Activated T-helper 2 cell treated with anti-CD3 and anti-CD28 coated beads, Interferon-gamma antibody, Interleukin-2, Interleukin-4, amounts not matched to agents 10 μg/mL and 5 μg/mL and 100 μg/mL, durations not matched to agents 14 hours and 24 hours and 36 hours (primary cell): ENCODE results near the gene RNF157. TPM values are rescaled to one million over a fixed set of nuclear protein-coding genes. Genes with fewer than 3 reads are reported as not detected.

ENCODE experiments used
- DNase-seq: peaks from one replicate; pipeline ENCODE4 v3.0.0; 2021; ENCODE audit warnings: low spot score
- H3K27ac Mint-ChIP-seq: one replicate; pipeline ENCODE4 v1.8.0; 2021; ENCODE audit warnings: mixed read lengths
- H3K27me3 Mint-ChIP-seq: one replicate; pipeline ENCODE4 v1.8.0; 2021; ENCODE audit warnings: low read depth, mixed read lengths
- H3K36me3 Mint-ChIP-seq: one replicate; pipeline ENCODE4 v1.8.0; 2021; ENCODE audit warnings: low read depth, mixed read lengths
- H3K4me1 Mint-ChIP-seq: one replicate; pipeline ENCODE4 v1.8.0; 2021; ENCODE audit warnings: low read depth, mixed read lengths
- H3K4me3 Mint-ChIP-seq: one replicate; pipeline ENCODE4 v1.8.0; 2021; ENCODE audit warnings: low read depth, mild to moderate bottlenecking, moderate library complexity, mixed read lengths
- H3K9me3 Mint-ChIP-seq: one replicate; pipeline ENCODE4 v1.8.0; 2021; ENCODE audit warnings: mixed read lengths
- intact Hi-C: fragments of 100-400 bp; cut with micrococcal nuclease; formaldehyde crosslinking; loops from one replicate; pipeline ENCODE4 v1.15.1; 2023
- total RNA-seq: library from RNA; stranded (reverse); gene quantifications from 2 replicates; pipeline ENCODE4 v1.2.3, GENCODE V29; 2022

The RNF157 gene
- total RNA-seq, 1 donor from 2014 or later: 34.3 TPM

DNA sequence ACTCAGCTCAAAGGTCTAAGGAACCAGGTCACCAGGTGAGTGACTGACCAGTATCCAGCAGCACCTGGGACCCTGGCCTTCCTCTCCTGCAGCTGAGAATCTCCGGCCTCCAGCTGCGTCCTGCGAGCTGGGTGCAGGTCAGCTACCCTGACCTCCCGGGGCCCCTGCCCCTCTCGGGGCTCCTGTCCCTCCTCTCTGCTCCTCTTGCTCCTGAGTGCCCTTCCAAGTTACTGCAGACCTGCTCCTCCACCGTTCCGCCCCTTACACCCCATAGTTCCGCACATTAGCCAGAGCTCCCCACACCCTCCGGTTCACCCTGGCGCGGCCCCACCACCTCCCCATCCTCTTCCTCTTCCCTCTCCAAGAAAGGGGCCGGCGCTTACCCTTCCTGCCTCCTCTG is 109.8 kb downstream of the RNF157 start:
- no peaks in the 10 kb centered on the region for H3K27me3 Mint-ChIP-seq
- no peak overlapping the region for H3K4me3 Mint-ChIP-seq
- no peaks in the 10 kb centered on the region for H3K9me3 Mint-ChIP-seq
- DNase-seq: no peak
- H3K36me3 Mint-ChIP-seq: no peaks in the 10 kb centered on the region
- intact Hi-C loops: no loop called here
- peaks cover 15% of the 10 kb centered on the region for H3K4me1 Mint-ChIP-seq
- H3K27ac Mint-ChIP-seq: no peak overlapping the region

DNA sequence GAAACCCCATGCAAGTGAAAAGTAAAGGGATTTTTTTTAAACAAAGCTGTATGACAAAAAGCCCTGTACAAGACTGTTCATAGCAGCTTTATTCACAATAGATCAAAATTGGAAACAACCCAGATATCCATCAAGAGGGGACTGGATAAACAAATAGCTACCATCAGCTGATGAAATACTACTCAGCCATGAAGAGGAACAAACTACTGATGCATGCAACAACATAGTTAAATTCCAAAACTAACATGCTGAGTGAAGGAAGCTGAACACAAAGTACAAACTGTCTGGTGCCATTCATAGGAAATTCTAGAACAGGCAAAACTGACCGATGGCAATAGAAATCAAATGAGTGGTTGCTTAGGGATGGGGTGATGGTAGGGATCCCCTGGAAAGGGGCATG is 114.4 kb downstream of the RNF157 start:
- no peaks in the 10 kb centered on the region for H3K27me3 Mint-ChIP-seq
- peaks cover 13% of the 10 kb centered on the region for H3K4me1 Mint-ChIP-seq
- DNase-seq: no peak
- intact Hi-C loops: no loop called here
- H3K9me3 Mint-ChIP-seq: no peaks in the 10 kb centered on the region
- no peak overlapping the region for H3K27ac Mint-ChIP-seq
- no peak overlapping the region for H3K4me3 Mint-ChIP-seq
- no peaks in the 10 kb centered on the region for H3K36me3 Mint-ChIP-seq

DNA sequence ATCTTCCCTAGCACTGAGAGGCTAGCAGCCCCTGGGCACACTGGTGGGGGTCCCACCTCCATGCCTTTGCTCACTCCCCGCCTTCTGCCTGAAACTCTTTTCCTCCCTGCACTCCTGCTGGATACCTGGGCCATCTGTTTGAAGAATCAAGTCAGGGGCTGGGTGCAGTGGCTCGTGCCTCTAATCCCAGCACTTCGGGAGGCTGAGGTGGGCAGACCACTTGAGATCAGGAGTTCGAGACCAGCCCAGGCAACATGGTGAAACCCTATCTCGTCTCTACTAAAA is 115.0 kb downstream of the RNF157 start:
- intact Hi-C loops: no loop called here
- Mint-ChIP-seq H3K36me3 (no peaks in the 10 kb centered on the region), H3K4me1 (peaks cover 15% of the 10 kb centered on the region), H3K4me3 (no peak overlapping the region), H3K27ac (no peak overlapping the region), H3K27me3 (no peaks in the 10 kb centered on the region), H3K9me3 (no peaks in the 10 kb centered on the region)
- no peak for DNase-seq

DNA sequence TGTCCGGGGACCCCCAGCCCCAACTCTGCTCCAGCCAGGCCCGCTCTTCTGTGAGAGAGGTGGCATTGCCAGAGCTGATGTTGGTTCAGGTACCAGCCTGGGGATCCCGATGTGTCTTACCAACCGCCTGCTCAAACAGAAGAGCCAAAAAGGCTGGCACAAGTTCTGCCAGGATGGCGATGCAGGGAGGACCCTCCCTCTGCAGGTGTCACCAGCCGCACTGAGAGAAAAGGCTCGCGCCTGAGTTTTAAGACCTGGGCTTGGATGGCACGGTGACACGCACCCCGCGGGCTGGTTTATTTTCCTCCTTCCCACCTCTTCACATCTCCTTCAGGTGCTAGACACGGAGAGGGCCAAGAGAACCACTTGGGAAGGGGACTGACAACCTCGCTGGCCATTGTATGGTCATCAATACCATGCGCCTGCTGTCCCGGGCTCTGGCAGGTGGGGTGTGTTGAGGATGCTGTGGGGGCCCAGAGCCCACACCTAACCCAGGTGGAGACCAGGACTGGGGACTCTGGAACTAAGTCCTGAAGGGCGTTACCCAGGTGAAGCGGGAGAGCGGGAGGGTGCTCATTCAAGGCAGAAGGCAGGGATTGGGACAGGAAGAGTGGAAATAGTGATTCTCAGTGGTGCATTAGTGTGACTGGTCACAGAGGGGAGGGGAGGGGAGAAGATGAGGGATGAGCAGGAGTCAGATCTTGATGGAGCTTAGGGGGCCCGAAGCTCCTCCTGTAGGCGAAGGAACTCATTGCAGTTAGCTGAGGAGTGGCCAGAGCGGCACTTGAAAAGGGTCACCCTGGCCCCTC is 115.5 kb downstream of the RNF157 start:
- intact Hi-C loops: loop anchor here (5.0 kb wide), 1 partner anchor 173 kb away; no protein-coding TSS in a partner anchor
- Mint-ChIP-seq H3K27ac (no peak overlapping the region), H3K4me1 (peaks cover 15% of the 10 kb centered on the region), H3K4me3 (no peak overlapping the region), H3K9me3 (no peaks in the 10 kb centered on the region), H3K36me3 (no peaks in the 10 kb centered on the region), H3K27me3 (no peaks in the 10 kb centered on the region)
- no peak for DNase-seq

DNA sequence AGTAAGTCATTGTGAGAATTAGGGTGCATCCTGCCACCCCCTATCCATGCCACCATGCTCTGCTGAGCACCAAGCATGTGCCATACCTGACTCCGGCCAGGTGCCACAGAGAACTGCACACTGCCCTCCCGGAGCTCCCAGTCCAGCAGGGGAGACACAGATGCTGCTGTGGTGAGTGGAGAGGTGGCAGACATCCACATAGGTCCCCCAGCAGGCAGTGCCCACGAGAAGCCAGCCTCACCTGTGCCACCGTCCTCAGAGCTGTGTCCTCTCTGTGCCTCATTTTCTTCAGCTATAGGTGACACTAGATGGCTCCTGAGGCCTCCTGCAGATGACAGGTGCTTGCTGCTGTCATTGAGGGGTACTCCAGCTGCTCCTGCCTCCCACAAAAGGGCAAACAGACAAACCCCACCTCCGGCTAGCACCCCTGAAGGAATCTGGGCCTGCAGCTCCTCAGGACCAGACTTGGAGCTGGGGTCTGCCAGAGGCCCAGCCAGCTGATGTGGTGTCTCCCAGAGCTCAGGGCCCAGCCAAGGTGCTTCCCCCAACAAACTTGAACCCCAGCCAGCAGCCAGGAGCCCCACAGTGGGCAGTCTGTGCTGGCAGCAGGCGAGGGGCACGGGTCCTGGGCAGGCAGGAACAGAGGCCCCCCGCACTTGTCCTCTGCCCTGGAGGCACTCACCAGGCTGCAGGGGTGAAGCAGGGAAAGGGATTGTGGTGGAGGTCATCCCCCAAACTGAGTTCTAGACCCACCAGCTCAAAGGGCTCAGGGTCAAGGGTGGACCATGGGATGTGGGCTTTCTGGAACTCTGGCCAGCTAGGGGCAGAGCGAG is 116.3 kb downstream of the RNF157 start:
- Mint-ChIP-seq H3K9me3 (no peaks in the 10 kb centered on the region), H3K27ac (no peak overlapping the region), H3K27me3 (no peaks in the 10 kb centered on the region), H3K36me3 (no peaks in the 10 kb centered on the region), H3K4me3 (no peak overlapping the region), H3K4me1 (peaks cover 15% of the 10 kb centered on the region)
- DNase-seq: no peak
- intact Hi-C loops: loop anchor here (5.0 kb wide), 1 partner anchor 173 kb away; no protein-coding TSS in a partner anchor

DNA sequence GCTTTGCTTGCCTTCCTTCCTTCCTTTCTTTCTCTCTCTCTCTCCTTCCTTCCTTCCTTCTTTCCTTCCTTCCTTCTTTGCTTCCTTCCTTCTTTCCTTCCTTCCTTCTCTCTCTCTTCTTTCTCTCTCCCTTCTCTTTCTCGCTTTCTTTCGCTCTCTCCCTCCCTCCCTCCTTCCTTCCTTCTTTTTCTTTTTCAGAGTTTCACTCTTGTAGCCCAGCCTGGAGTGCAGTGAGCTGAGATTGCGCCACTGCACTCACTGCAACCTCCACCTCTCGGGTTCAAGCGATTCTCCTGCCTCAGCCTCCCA is 117.1 kb downstream of the RNF157 start:
- H3K4me1 Mint-ChIP-seq: peaks cover 15% of the 10 kb centered on the region
- no peak for DNase-seq
- H3K4me3 Mint-ChIP-seq: no peak overlapping the region
- peak overlapping the region; percentile 44 for H3K27ac Mint-ChIP-seq
- H3K9me3 Mint-ChIP-seq: no peaks in the 10 kb centered on the region
- H3K27me3 Mint-ChIP-seq: no peaks in the 10 kb centered on the region
- H3K36me3 Mint-ChIP-seq: no peaks in the 10 kb centered on the region
- intact Hi-C loops: loop anchor here (5.0 kb wide), 1 partner anchor 174 kb away; no protein-coding TSS in a partner anchor

DNA sequence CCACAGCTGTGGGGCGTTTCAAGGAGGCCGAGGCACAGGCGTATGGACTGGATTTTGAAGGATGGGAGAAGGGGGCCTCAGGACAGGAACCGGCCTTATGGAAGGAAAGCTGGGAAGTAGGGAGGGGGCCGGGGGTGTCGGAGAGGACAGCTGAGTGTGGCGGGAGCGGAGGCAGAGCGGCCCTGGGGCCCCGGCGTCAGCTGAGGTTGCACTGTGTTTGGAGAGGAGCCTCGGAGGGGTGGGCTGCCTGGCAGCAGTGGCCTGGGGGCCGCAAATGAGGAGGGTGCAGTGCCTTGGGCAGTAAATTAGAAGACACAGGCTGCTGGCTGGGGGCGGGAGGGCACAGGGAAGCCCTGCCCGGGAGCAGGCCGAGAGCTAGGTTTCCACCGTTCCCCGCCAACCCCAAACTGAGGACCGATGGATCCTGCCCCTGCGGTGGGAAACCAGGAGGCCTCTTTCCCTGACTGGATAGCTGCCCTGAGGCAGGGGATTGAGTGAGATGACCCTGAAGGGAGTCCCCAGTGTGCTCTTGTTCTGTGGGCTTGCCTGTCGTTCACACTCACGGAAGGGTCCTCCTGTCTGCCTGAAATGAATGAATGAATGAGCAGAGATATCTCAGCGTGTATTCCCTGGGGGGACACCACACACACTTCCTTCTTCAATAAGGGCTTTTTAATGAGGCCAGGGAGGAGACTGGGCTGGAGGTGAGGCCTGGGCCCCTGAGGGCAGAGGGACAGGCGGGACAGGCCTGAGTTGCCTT is 117.7 kb downstream of the RNF157 start:
- DNase-seq: no peak
- peaks cover 15% of the 10 kb centered on the region for H3K4me1 Mint-ChIP-seq
- H3K4me3 Mint-ChIP-seq: no peak overlapping the region
- no peaks in the 10 kb centered on the region for H3K36me3 Mint-ChIP-seq
- peak overlapping the region; percentile 58 for H3K27ac Mint-ChIP-seq
- no peaks in the 10 kb centered on the region for H3K9me3 Mint-ChIP-seq
- intact Hi-C loops: loop anchor here (5.0 kb wide), 1 partner anchor 175 kb away; no protein-coding TSS in a partner anchor
- H3K27me3 Mint-ChIP-seq: no peaks in the 10 kb centered on the region

DNA sequence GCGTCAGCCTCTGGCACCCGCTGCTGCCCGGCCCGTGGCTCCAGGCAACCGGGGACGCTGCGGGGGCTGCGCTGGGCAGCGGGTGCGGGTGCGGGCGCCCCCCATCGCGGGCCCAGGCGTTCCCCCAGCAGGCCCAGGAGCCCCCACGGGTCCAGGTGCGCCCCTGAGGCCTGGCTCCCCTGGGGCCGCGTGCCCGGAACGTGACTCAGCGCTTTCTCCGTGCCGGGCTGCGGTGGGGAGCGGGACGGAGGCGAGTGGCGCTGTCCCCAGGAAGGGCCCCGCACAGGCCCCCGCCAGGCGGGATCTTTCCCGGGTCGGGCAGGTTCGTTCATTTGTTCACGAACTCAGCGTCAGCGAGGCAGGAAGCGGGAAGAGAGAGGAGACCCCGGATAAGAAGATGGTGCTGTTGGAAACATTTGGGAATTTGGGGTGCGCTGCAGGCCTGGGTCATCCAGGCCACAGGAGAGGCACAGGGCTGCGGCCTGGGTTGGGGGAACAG is 118.3 kb downstream of the RNF157 start:
- DNase-seq: no peak
- Mint-ChIP-seq H3K27ac (peak overlapping the region; percentile 58), H3K4me1 (peaks cover 12% of the 10 kb centered on the region), H3K4me3 (no peak overlapping the region), H3K36me3 (no peaks in the 10 kb centered on the region), H3K27me3 (no peaks in the 10 kb centered on the region), H3K9me3 (no peaks in the 10 kb centered on the region)
- intact Hi-C loops: loop anchor here (1.0 to 5.0 kb wide), 3 partner anchors 61 to 175 kb away; no protein-coding TSS in a partner anchor

DNA sequence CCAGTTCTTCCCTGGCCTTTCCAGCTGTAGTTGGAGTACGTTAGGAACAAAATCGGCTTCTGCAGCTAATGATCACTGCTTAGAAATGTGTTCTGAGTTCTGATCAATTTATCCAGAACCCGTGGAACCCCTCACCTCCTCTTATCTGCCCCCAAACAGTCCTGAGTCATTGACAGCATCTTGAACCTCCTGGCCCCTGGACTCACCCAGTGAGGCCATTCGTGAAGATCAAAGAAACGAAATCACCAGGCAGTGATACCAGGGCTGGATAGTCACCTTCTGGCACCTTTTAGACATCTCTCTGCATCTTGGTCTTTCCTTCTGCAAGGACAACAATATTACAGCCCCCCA is 119.7 kb downstream of the RNF157 start:
- Mint-ChIP-seq H3K9me3 (no peaks in the 10 kb centered on the region), H3K4me1 (peaks cover 6% of the 10 kb centered on the region), H3K4me3 (no peak overlapping the region), H3K36me3 (no peaks in the 10 kb centered on the region), H3K27me3 (no peaks in the 10 kb centered on the region), H3K27ac (no peak overlapping the region)
- no peak for DNase-seq
- intact Hi-C loops: loop anchor here (1.0 to 5.0 kb wide), 3 partner anchors 62 to 177 kb away; no protein-coding TSS in a partner anchor

DNA sequence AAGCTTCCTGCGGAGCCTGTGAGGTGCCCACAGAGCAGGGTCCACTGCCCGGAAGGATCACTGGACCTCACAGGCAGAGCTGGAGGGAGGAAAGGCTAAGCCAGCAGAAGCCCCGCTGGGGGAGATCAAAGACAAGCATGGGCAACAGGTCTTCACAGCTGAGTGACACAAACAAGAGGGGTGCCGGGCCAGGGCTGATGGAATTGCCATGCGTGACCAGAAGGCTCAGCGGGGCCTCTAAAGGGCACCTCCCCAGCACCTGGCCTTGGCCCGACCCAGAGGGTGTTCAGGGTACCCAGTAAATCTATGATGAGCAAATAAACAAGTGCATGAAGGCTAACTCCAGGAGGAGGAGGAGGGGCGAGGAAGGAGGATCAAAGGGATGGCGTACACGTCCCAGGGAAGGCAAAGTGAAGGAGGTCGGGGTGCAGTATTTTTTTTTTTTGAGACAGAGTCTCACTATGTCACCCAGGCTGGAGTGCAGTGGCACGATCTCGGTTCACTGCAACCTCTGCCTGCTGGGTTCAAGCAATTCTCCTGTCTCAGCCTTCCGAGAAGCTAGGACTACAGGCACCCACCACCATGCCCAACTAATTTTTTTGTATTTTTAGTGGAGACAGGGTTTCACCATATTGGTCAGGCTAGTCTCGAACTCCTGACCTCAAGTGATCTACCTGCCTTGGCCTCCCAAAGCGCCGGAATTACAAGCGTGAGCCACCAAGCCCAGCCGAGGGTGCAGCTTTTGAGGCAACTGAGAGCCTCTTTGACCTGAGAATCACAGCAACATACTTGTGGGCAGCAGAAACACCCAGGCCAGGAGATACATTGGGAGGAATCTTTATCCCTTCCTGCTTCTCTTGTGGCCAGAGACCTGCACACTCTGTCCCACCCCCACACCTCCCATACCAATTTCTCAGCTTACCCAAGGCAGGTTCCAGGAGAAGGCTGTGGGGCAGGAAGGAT is 120.6 kb downstream of the RNF157 start:
- Mint-ChIP-seq H3K36me3 (no peaks in the 10 kb centered on the region), H3K9me3 (no peaks in the 10 kb centered on the region), H3K4me1 (peaks cover 6% of the 10 kb centered on the region), H3K27me3 (no peaks in the 10 kb centered on the region), H3K27ac (no peak overlapping the region), H3K4me3 (no peak overlapping the region)
- intact Hi-C loops: loop anchor here (2.0 to 5.0 kb wide), 2 partner anchors 63 to 178 kb away; no protein-coding TSS in a partner anchor
- DNase-seq: no peak

DNA sequence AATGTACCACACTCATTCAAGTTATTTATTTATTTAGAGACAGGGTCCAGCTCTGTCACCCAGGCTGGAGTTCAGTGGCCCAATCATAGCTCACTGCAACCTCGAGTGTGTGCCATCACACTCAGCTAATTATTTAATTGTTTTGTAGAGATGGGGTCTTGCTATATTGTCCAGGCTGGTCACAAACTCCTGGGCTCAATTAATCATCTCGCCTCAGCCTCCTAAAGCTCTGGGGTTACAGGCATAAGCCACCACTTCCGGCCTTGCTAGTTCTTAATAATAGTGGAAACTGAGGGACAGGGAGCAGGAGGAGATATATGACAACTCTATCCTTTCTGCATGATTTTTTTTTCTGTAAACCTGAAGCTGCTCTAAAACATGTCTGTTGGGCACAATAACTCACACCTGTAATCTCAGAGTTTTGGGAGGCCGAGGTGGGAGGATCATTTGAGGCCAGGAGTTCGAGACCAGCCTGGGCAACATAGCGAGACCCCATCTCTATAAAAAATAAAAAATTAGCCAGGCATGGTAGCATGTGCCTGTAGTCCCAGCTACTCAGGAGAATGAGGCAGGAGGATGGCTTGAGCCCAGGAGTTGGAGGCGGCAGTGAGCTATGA is 125.0 kb downstream of the RNF157 start:
- intact Hi-C loops: no loop called here
- peaks cover 5% of the 10 kb centered on the region for H3K27me3 Mint-ChIP-seq
- peaks cover 4% of the 10 kb centered on the region for H3K9me3 Mint-ChIP-seq
- H3K4me3 Mint-ChIP-seq: no peak overlapping the region
- no peak overlapping the region for H3K27ac Mint-ChIP-seq
- DNase-seq: no peak
- H3K4me1 Mint-ChIP-seq: no peaks in the 10 kb centered on the region
- H3K36me3 Mint-ChIP-seq: no peaks in the 10 kb centered on the region
